HG02623 (cell line): ENCODE data around the gene LGMN.

Source experiments
- ATAC-seq: cut with Tn5 transposase; IDR thresholded peaks from one replicate; pipeline ENCODE4 v1.9.1; 2021; ENCODE audit warnings: moderate library complexity; ENCODE audit not compliant: unreplicated experiment

The LGMN gene

GRCh38 chr14:92656306-92657081 lies 91.9 kb downstream of the LGMN start:
- no peak for ATAC-seq

GRCh38 chr14:92655419-92656201 lies 92.8 kb downstream of the LGMN start:
- no peak for ATAC-seq

- ATAC-seq = no peak
These were observed 94.1 kb downstream of the LGMN start for GRCh38 chr14:92654239-92654901.
